Measurements from ENCODE around the gene EHD1. TPM values are rescaled to one million over a fixed set of nuclear protein-coding genes. Genes with fewer than 3 reads are reported as not detected.

EHD1 gene
- total RNA-seq, 1 donor from 2014 or later = 111 TPM

GRCh38 chr11:64890522-64890939 is 12.1 kb upstream of the EHD1 start:
- peaks cover 1% of the 10 kb centered on the region for H3K36me3 Mint-ChIP-seq (ENCODE audit: low read depth)
- H3K4me3 Mint-ChIP-seq (ENCODE audit: unreplicated experiment) = no peak overlapping the region
- peak; percentile 77 for DNase-seq (ENCODE audit: low spot score)
- H3K9me3 Mint-ChIP-seq (ENCODE audit: low read depth) = no peaks in the 10 kb centered on the region
- peaks cover 4% of the 10 kb centered on the region for H3K4me1 Mint-ChIP-seq (ENCODE audit: low read depth)
- TF ChIP-seq CTCF (IDR thresholded peaks at IDR 0.05) = no peak
- H3K27ac Mint-ChIP-seq (ENCODE audit: unreplicated experiment) = no peak overlapping the region
- no peaks in the 10 kb centered on the region for H3K27me3 Mint-ChIP-seq (ENCODE audit: low read depth)

GRCh38 chr11:64888729-64889511 is 10.5 kb upstream of the EHD1 start:
- H3K4me1 Mint-ChIP-seq (ENCODE audit: low read depth) = peaks cover 4% of the 10 kb centered on the region
- no peak overlapping the region for H3K27ac Mint-ChIP-seq (ENCODE audit: unreplicated experiment)
- no peak overlapping the region for H3K4me3 Mint-ChIP-seq (ENCODE audit: unreplicated experiment)
- H3K27me3 Mint-ChIP-seq (ENCODE audit: low read depth) = no peaks in the 10 kb centered on the region
- no peak for TF ChIP-seq CTCF (IDR thresholded peaks at IDR 0.05)
- H3K9me3 Mint-ChIP-seq (ENCODE audit: low read depth) = no peaks in the 10 kb centered on the region
- peak; percentile 83 for DNase-seq (ENCODE audit: low spot score)
- H3K36me3 Mint-ChIP-seq (ENCODE audit: low read depth) = no peaks in the 10 kb centered on the region

GRCh38 chr11:64888406-64888728 is 9.9 kb upstream of the EHD1 start:
- H3K36me3 Mint-ChIP-seq (ENCODE audit: low read depth) = no peaks in the 10 kb centered on the region
- H3K27me3 Mint-ChIP-seq (ENCODE audit: low read depth) = no peaks in the 10 kb centered on the region
- no peak overlapping the region for H3K27ac Mint-ChIP-seq (ENCODE audit: unreplicated experiment)

GRCh38 chr11:64887757-64888405 is 9.5 kb upstream of the EHD1 start:
- Mint-ChIP-seq H3K27ac (ENCODE audit: unreplicated experiment) (no peak overlapping the region), H3K9me3 (ENCODE audit: low read depth) (no peaks in the 10 kb centered on the region), H3K36me3 (ENCODE audit: low read depth) (no peaks in the 10 kb centered on the region), H3K27me3 (ENCODE audit: low read depth) (no peaks in the 10 kb centered on the region), H3K4me3 (ENCODE audit: unreplicated experiment) (peak overlapping the region; percentile 56), H3K4me1 (ENCODE audit: low read depth) (peaks cover 4% of the 10 kb centered on the region)
- DNase-seq (ENCODE audit: low spot score) = peak; percentile 88
- TF ChIP-seq CTCF (IDR thresholded peaks at IDR 0.05) = peak; percentile 99

More at GRCh38 chr11:64888406-64888728, 9.9 kb upstream of the EHD1 start:
- TF ChIP-seq CTCF (IDR thresholded peaks at IDR 0.05) = no peak
- peak overlapping the region; percentile 56 for H3K4me3 Mint-ChIP-seq (ENCODE audit: unreplicated experiment)
- H3K4me1 Mint-ChIP-seq (ENCODE audit: low read depth) = peaks cover 4% of the 10 kb centered on the region
- no peak for DNase-seq (ENCODE audit: low spot score)
- no peaks in the 10 kb centered on the region for H3K9me3 Mint-ChIP-seq (ENCODE audit: low read depth)

GRCh38 chr11:64887234-64887756 is 8.9 kb upstream of the EHD1 start:
- H3K27ac Mint-ChIP-seq (ENCODE audit: unreplicated experiment) = no peak overlapping the region
- peaks cover 6% of the 10 kb centered on the region for H3K4me1 Mint-ChIP-seq (ENCODE audit: low read depth)
- H3K36me3 Mint-ChIP-seq (ENCODE audit: low read depth) = no peaks in the 10 kb centered on the region
- no peaks in the 10 kb centered on the region for H3K27me3 Mint-ChIP-seq (ENCODE audit: low read depth)
- H3K9me3 Mint-ChIP-seq (ENCODE audit: low read depth) = no peaks in the 10 kb centered on the region
- TF ChIP-seq CTCF (IDR thresholded peaks at IDR 0.05) = no peak
- no peak overlapping the region for H3K4me3 Mint-ChIP-seq (ENCODE audit: unreplicated experiment)
- DNase-seq (ENCODE audit: low spot score) = no peak

All from chondrocyte (in vitro differentiated cells).